Fibroblast of skin of back (primary cell): Measurements from ENCODE around the gene RPS6KB1.
"Not testable (repeated sequence)": the region's sequence is repeated elsewhere in the genome, so short reads cannot be mapped to it uniquely, and the experiment has no call there.

Experiments used
- DNase-seq: peaks from one replicate; pipeline ENCODE4 v3.0.0-alpha.2; 2013

Gene RPS6KB1

GRCh38 chr17:59946433-59946832 lies 53.5 kb downstream of the RPS6KB1 start:
- DNase-seq: not testable (repeated sequence)

GRCh38 chr17:59947310-59947709 lies 54.4 kb downstream of the RPS6KB1 start:
- not testable (repeated sequence) for DNase-seq

DNA sequence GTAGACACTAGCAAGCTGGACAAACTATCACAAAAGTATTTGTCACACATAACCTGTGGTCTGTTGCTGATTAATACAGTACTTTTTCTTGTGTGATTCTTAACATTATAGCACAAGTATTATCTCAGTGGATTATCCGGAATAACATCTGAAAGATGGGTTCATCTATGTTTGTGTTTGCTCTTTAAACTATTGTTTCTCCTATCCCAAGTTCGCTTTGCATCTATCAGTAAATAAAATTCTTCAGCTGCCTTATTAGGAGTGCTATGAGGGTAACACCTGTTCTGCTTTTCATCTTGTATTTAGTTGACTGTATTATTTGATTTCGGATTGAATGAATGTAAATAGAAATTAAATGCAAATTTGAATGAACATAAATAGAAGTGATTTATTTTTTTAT lies 57.1 kb downstream of the RPS6KB1 start:
- DNase-seq: no peak

DNA sequence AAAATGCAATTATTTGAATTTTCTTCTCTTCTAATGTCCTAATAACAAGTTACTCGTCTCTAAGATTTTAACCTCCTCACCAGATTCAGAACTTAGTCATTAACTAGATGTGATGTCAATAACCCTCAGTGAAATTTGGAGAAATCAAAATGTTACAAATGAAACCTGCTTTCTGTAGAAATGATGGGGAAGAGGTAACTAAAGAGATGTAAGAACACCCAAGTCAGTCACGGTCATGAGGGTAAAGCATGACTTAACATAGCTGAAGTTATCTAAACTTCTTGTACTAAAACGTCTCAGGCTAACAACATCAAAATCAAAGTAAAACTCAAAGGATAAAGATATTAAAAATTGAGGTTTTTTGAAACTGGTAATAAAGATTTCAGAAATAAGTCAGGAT lies 61.9 kb downstream of the RPS6KB1 start:
- no peak for DNase-seq

- not testable (repeated sequence) for DNase-seq
Observed at GRCh38 chr17:59959574-59959973, 66.7 kb downstream of the RPS6KB1 start.

DNA sequence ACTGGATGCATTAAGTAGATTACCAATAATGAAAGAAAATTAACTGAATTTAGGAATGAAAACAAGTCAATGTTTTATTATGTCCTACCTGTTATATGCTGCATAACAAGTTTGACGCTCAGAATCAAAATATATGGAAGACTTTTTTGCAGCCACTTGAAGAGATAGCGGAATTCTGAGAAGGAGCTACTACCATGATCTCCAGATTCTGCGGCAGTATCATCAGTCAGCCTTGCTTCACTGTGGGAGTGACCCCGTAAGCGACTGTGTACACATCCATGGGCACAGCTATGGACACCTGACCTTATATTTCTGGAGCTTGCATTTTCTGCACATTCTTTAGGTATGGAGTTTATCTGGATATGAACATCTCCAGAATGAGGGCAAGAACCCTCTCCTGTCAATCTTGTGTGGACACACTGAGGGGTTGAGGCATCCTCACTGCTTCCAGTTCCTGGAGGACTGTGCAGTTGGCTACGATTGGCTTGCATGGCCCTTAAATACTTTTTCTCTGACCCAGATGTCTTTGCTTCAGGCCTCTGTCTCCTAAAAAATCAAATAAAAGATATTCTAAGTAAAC lies 69.9 kb downstream of the RPS6KB1 start:
- no peak for DNase-seq

- peak; percentile 61 for DNase-seq
Observed at GRCh38 chr17:59963738-59964481, 71.0 kb downstream of the RPS6KB1 start.

DNA sequence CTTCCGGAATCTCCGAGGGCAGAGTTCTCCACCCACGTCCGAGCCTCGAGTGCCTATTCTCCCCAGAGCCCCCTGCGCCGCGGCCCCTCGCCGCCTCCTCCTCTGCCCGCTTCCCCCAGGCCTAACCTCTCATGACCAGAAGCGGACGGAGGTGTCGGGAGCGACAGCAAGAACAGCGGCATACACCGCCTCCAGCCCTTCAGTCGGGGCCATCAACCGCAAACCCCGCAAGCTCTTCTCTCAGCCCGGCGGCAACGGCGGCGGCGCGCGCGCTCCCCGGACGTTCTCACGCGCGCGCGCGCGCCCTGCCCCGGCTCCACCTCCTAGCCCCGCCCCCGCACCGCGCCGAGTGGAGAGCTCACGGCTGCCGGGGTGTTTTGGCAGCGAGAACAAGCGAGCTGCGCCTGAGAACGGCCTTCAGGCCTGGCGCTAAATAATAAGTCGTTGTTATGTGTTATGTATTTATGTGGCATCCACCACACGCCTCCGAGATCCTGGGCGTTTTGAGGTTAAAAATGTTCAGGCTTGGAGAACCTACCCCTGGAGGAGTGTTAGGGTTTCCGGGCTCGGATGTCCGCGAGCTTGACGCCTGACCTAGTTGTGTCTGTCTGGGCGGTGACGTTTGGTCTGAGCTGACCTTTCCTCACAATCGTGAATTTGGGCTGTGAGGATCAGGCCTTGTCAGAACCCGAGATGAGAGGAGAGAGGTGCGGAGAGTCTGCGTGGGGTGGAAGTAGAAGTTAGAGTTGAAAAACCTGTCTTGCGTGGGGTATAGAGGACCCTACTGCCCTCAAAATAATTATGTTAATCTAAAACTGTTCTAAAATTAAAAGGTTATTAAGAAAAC lies 71.8 kb downstream of the RPS6KB1 start, which contains the start of gene RNFT1:
TSS of gene RNFT1 (minus strand) at position 259 of the 847 bp plus-strand sequence. CDS start at position 182, 77 bp downstream.
- DNase-seq: peak; percentile 82

DNA sequence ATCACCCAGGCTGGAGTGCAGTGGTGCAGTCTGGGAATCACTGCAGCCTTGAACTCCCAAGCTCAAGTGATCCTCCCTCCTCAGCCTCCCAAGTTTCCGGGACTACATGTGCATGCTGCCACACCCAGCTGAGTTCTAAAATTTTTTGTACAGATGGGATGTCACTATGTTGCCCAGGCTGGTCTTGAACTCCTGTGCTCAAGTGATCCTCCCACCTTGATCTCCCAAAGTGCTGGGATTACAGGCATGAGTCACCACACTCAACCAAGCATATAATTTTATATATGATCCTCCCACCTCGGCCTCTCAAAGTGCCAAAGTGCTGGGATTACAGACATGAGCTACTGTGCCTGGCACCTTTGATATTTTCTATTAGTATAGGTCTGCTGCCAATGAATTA lies 78.8 kb downstream of the RPS6KB1 start:
- not testable (repeated sequence) for DNase-seq

GRCh38 chr17:59972778-59973177 lies 79.9 kb downstream of the RPS6KB1 start:
- peak; percentile 23 for DNase-seq

DNA sequence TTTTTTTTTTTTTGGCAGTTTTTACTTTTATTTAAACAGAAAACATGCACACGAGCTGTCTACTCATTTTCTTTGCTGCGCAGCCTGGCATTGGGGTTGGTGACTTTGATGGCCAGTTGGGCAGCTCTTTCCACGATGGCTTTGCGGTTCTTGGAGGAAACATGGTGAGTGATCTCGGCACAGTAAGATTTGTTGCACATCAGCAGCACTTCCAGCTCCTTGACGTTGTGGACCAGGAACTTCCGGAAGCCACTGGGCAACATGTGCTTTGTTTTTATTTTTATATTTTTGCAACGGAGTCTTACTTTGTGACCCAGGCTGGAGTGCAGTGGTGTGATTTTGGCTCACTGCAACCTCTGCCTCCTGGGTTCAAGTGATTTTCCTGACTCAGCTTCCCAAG lies 80.6 kb downstream of the RPS6KB1 start:
- DNase-seq: not testable (repeated sequence)

DNA sequence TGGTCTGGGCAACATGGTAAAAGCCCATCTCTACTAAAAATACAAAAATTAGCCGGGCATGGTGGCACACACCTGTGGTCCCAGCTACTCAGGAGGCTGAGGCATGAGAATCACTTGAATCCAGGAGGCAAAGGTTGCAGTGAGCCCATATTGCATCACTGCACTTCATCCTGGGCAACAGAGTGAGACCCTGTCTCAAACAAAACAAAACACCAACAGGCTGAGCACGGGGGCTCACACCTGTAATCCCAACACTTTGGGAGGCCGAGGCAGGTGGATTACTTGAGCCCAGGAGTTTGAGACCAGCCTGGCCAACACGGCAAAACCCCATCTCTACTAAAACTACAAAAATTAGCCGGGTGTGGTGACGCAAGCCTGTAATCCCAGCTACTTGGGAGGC lies 82.2 kb downstream of the RPS6KB1 start:
- DNase-seq: not testable (repeated sequence)

- not testable (repeated sequence) for DNase-seq
Observed at GRCh38 chr17:59996608-59997007, 103.7 kb downstream of the RPS6KB1 start.
